Fibroblast of pulmonary artery (primary cell): Measurements from ENCODE around the gene CYBA.

Source experiments
- DNase-seq: peaks from one replicate; pipeline ENCODE4 v3.0.0-alpha.2; 2010; ENCODE audit warnings: low read depth
- H3K4me3 ChIP-seq: replicated peaks from 2 replicates; pipeline ENCODE4 v1.5.1; 2011; ENCODE audit warnings: low read depth, mild to moderate bottlenecking, control low read depth, low read length, moderate library complexity
- TF ChIP-seq, protein P1 (sequence below): IDR thresholded peaks from 2 replicates; pipeline ENCODE4 v1.5.1; 2011; ENCODE audit warnings: mild to moderate bottlenecking, control low read depth, low read length, inconsistent platforms; ENCODE audit errors: missing control alignments

CYBA gene

GRCh38 chr16:88600539-88600896, 50.3 kb downstream of the CYBA start:
- no peak for DNase-seq
- TF ChIP-seq, protein P1, sequence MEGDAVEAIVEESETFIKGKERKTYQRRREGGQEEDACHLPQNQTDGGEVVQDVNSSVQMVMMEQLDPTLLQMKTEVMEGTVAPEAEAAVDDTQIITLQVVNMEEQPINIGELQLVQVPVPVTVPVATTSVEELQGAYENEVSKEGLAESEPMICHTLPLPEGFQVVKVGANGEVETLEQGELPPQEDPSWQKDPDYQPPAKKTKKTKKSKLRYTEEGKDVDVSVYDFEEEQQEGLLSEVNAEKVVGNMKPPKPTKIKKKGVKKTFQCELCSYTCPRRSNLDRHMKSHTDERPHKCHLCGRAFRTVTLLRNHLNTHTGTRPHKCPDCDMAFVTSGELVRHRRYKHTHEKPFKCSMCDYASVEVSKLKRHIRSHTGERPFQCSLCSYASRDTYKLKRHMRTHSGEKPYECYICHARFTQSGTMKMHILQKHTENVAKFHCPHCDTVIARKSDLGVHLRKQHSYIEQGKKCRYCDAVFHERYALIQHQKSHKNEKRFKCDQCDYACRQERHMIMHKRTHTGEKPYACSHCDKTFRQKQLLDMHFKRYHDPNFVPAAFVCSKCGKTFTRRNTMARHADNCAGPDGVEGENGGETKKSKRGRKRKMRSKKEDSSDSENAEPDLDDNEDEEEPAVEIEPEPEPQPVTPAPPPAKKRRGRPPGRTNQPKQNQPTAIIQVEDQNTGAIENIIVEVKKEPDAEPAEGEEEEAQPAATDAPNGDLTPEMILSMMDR: no peak
- H3K4me3 ChIP-seq: no peak overlapping the region

- TF ChIP-seq, protein P1: no peak
- no peak overlapping the region for H3K4me3 ChIP-seq
- DNase-seq: no peak
These were observed 50.9 kb downstream of the CYBA start for GRCh38 chr16:88599825-88600538.

DNA sequence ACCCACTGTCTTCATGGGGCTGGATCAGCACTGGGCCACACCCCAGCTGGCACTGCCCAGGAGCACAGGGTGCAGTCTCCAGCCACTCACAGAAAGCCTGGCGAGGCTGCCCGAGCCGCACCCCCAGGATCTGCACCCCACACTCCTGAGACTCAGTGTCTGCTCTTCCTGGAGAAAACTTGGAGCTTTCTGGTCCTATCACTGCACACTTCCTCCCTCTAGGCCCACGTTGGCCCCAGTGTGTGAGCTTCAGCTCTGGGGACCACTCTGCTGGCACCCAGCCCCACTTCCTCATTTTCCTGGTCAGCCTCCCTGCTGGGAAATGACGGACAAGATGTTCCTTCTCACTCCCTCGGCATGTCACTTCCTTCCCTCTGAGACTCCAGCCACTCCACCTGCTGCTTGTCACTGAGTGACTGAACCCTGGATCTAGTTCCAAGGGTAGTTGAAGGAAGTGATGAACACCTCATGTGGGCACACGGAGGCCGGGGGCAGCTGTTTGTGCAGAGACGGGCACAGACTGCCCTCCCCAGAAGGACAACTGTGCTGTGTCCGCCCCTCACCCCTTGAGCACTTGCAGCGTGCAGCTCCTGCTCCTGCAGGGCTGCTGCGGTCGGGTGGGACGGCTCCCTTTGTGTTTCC, 51.6 kb downstream of the CYBA start:
- no peak overlapping the region for H3K4me3 ChIP-seq
- DNase-seq: peak; percentile 20
- TF ChIP-seq, protein P1: no peak

DNA sequence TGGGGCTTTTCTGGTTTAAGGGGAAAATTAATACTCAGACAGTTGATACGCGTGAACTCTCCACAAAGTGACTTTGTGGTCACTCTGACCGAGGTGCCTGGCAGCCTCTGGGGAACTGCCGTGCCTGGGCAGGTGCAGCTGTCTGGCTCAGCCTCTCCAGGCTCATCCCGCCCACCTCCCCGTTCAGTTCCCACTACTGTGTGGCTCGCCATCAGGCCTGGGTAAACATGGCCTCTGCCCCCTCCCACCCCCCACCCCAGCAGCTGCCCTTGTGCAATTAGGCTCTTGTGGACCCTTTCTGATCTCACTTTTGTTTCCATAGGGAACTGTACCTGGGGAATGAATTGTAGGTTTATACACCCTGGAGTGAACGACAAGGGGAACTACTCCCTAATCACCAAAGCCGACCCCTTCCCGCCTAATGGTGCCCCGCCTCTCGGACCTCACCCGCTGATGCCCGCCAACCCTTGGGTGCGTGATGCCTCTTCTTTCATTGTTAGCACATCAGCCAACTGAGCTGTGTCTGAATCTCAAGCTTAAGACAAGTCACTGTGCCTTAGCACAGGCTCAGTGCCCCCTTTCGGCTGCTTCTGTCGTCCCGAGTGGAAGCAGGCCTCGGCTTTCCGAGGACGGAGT, 52.9 kb downstream of the CYBA start:
- TF ChIP-seq, protein P1: no peak
- no peak overlapping the region for H3K4me3 ChIP-seq
- no peak for DNase-seq

DNA sequence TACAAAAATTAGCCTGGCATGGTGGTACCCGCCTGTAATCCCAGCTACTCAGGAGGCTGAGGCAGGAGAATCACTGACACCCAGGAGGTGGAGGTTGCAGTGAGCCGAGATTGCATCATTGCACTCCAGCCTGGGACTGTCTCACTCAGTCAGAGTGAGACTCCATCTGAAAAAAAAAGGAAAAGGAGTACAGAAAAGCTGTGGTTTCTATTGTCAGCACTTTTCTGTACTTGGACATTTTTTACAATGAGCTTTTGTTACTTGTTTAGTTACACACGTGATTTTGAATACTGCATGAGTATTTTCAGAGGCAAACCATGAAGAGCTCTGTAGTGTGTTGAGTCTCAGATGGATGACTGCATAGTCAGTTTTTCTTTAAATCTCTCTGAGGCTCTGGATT, 54.4 kb downstream of the CYBA start:
- DNase-seq: peak; percentile 25
- TF ChIP-seq, protein P1: no peak
- no peak overlapping the region for H3K4me3 ChIP-seq

DNA sequence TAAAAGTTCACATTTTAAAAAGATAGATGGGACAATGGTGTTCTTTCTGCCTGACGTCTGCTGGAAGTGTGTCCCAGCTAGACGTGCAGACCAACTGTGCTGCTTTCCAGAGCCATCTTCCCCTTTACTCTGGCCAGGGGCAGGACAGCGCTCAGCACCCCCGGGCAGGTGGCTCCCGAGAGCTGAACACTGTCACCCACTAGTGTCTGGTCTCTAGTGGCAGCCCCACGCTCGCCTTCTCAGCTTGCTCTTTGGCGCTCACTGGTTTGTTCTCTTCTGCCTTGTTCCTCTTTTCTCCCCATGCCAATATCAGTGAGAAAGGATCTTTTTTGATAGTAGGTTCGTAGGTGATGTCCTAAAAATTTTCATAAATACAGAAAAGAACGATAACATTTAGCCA, 54.9 kb downstream of the CYBA start:
- no peak overlapping the region for H3K4me3 ChIP-seq
- TF ChIP-seq, protein P1: no peak
- DNase-seq: no peak
